Trophoblast cell (in vitro differentiated cells and primary cell): ENCODE results near the gene PRAF2.

ENCODE experiments used
- DNase-seq, 2 donors: peaks; one replicate each; pipeline ENCODE4 v3.0.0-alpha.2; 2016
- H2AFZ ChIP-seq: 2 replicates; pipeline ENCODE4 v1.6.1; 2013; ENCODE audit warnings: low read length, moderate library complexity, mild to moderate bottlenecking; ENCODE audit not compliant: insufficient read depth, poor library complexity
- H2AK5ac ChIP-seq: 2 replicates; pipeline ENCODE4 v1.6.1; 2013; ENCODE audit warnings: mild to moderate bottlenecking, low read length
- H2BK120ac ChIP-seq: 2 replicates; pipeline ENCODE4 v1.6.1; 2013; ENCODE audit warnings: low read length, mild to moderate bottlenecking, moderate library complexity; ENCODE audit not compliant: insufficient read depth, poor library complexity
- H2BK12ac ChIP-seq: 2 replicates; pipeline ENCODE4 v1.6.1; 2013; ENCODE audit warnings: mild to moderate bottlenecking, low read length, moderate library complexity
- H2BK5ac ChIP-seq: 2 replicates; pipeline ENCODE4 v1.6.1; 2013; ENCODE audit warnings: low read length, low read depth, moderate library complexity, mild to moderate bottlenecking; ENCODE audit not compliant: poor library complexity
- H3K14ac ChIP-seq: 2 replicates; pipeline ENCODE4 v1.6.1; 2013; ENCODE audit warnings: mild to moderate bottlenecking, low read length
- H3K18ac ChIP-seq: 2 replicates; pipeline ENCODE4 v1.6.1; 2013; ENCODE audit warnings: mild to moderate bottlenecking, low read length
- H3K23ac ChIP-seq: 2 replicates; pipeline ENCODE4 v1.6.1; 2013; ENCODE audit warnings: low read length
- H3K27ac ChIP-seq: 2 replicates; pipeline ENCODE4 v1.5.1; 2013; ENCODE audit warnings: low read depth, mild to moderate bottlenecking, inconsistent platforms, low read length, moderate library complexity
- H3K27me3 ChIP-seq: 2 replicates; pipeline ENCODE4 v1.6.1; 2013; ENCODE audit warnings: inconsistent platforms, mild to moderate bottlenecking, low read length, moderate library complexity; ENCODE audit not compliant: insufficient read depth
- H3K36me3 ChIP-seq, 2 experiments: 1 replicate in 1 of 2; 2 replicates in 1 of 2; pipeline ENCODE4 v1.6.1; 2013; ENCODE audit warnings: low read length in 2 of 2, mild to moderate bottlenecking in 2 of 2, moderate library complexity in 1 of 2; ENCODE audit not compliant: insufficient read depth in 2 of 2, control insufficient read depth in 1 of 2
- H3K4ac ChIP-seq: 2 replicates; pipeline ENCODE4 v1.6.1; 2013; ENCODE audit warnings: low read depth, mild to moderate bottlenecking, low read length, moderate library complexity
- H3K4me1 ChIP-seq, 2 experiments: 1 replicate in 1 of 2; 2 replicates in 1 of 2; pipeline ENCODE4 v1.6.1; 2013; ENCODE audit warnings: low read length in 2 of 2, mild to moderate bottlenecking in 2 of 2, moderate library complexity in 1 of 2; ENCODE audit not compliant: insufficient read depth in 2 of 2, control insufficient read depth in 1 of 2
- H3K4me2 ChIP-seq: 2 replicates; pipeline ENCODE4 v1.6.1; 2013; ENCODE audit warnings: inconsistent platforms, mild to moderate bottlenecking, low read length, moderate library complexity
- H3K4me3 ChIP-seq: 2 replicates; pipeline ENCODE4 v1.5.1; 2013; ENCODE audit warnings: mild to moderate bottlenecking, low read depth, low read length, inconsistent platforms
- H3K79me1 ChIP-seq: one replicate; pipeline ENCODE4 v1.6.1; 2013; ENCODE audit warnings: low read length
- H3K79me2 ChIP-seq: 2 replicates; pipeline ENCODE4 v1.6.1; 2013; ENCODE audit warnings: low read length, mild to moderate bottlenecking; ENCODE audit not compliant: control insufficient read depth, insufficient read depth, poor library complexity
- H3K9ac ChIP-seq: 2 replicates; pipeline ENCODE4 v1.6.1; 2013; ENCODE audit warnings: mild to moderate bottlenecking, low read length
- H3K9me3 ChIP-seq: 2 replicates; pipeline ENCODE4 v1.6.1; 2013; ENCODE audit warnings: low read depth, mild to moderate bottlenecking, control low read depth, inconsistent platforms, low read length; ENCODE audit not compliant: insufficient read depth
- H4K12ac ChIP-seq: 2 replicates; pipeline ENCODE4 v1.6.1; 2013; ENCODE audit warnings: low read depth, mild to moderate bottlenecking, low read length, moderate library complexity
- H4K8ac ChIP-seq: 2 replicates; pipeline ENCODE4 v1.6.1; 2013; ENCODE audit warnings: low read depth, mild to moderate bottlenecking, low read length, moderate library complexity
- H4K91ac ChIP-seq: one replicate; pipeline ENCODE4 v1.6.1; 2013; ENCODE audit warnings: low read depth, mild to moderate bottlenecking, low read length, moderate library complexity
- WGBS: extraction: QIAGEN DNeasy Blood & Tissue Kit; methylation state at CpG from one replicate; pipeline ENCODE4 v1.1.7; 2013; ENCODE audit warnings: missing lambda C conversion rate; ENCODE audit not compliant: insufficient read length, insufficient coverage; ENCODE audit errors: extremely low coverage; 5-methylcytosine and 5-hydroxymethylcytosine counted together

PRAF2 gene

GRCh38 chrX:49102190-49102589, 28.4 kb upstream of the PRAF2 start:
- peaks cover 2% of the 10 kb centered on the region for H3K79me1 ChIP-seq
- no peak overlapping the region for H3K9ac ChIP-seq
- H2AK5ac ChIP-seq, result no peak overlapping the region
- H3K4ac ChIP-seq, result no peak overlapping the region
- no peak overlapping the region for H3K4me2 ChIP-seq
- no peak overlapping the region for H2BK12ac ChIP-seq
- no peak overlapping the region for H3K4me3 ChIP-seq
- H3K79me2 ChIP-seq, result no peaks in the 10 kb centered on the region
- no CpG with 5 or more reads among the region's 9 CpGs for WGBS
- no peak overlapping the region for H2BK120ac ChIP-seq
- peaks cover 0 to 2% of the 10 kb centered on the region in 2 experiments for H3K4me1 ChIP-seq
- no peak overlapping the region for H3K27ac ChIP-seq
- H3K23ac ChIP-seq, result no peak overlapping the region
- H3K36me3 ChIP-seq, result peaks cover 0 to 2% of the 10 kb centered on the region in 2 experiments
- H3K14ac ChIP-seq, result no peak overlapping the region
- H4K8ac ChIP-seq, result no peak overlapping the region
- H2AFZ ChIP-seq, result no peak overlapping the region
- H2BK5ac ChIP-seq, result no peak overlapping the region
- H4K12ac ChIP-seq, result no peak overlapping the region
- H3K18ac ChIP-seq, result no peak overlapping the region
- DNase-seq, result no peak
- H3K9me3 ChIP-seq, result no peaks in the 10 kb centered on the region
- no peak overlapping the region for H4K91ac ChIP-seq
- H3K27me3 ChIP-seq, result no peaks in the 10 kb centered on the region

- H2BK5ac ChIP-seq, result no peak overlapping the region
- H3K36me3 ChIP-seq, result peaks cover 0 to 2% of the 10 kb centered on the region in 2 experiments
- H4K12ac ChIP-seq, result peak overlapping the region; percentile 73
- no peak overlapping the region for H3K23ac ChIP-seq
- H3K4ac ChIP-seq, result no peak overlapping the region
- no peak overlapping the region for H2BK120ac ChIP-seq
- H2AFZ ChIP-seq, result peak overlapping the region; percentile 56
- no peaks in the 10 kb centered on the region for H3K9me3 ChIP-seq
- no peak overlapping the region for H2BK12ac ChIP-seq
- H3K27me3 ChIP-seq, result no peaks in the 10 kb centered on the region
- no CpG with 5 or more reads among the region's 9 CpGs for WGBS
- peak overlapping the region; percentile 94 for H3K4me2 ChIP-seq
- peak overlapping the region; percentile 72 for H3K4me3 ChIP-seq
- H4K91ac ChIP-seq, result peak overlapping the region; percentile 55
- H3K4me1 ChIP-seq, result peaks cover 0 to 2% of the 10 kb centered on the region in 2 experiments
- peak overlapping the region; percentile 76 for H3K9ac ChIP-seq
- H2AK5ac ChIP-seq, result peak overlapping the region; percentile 7
- H3K14ac ChIP-seq, result peak overlapping the region; percentile 13
- peak overlapping the region; percentile 79 for H4K8ac ChIP-seq
- H3K18ac ChIP-seq, result no peak overlapping the region
- H3K79me2 ChIP-seq, result no peaks in the 10 kb centered on the region
- no peak for DNase-seq
- no peak overlapping the region for H3K27ac ChIP-seq
- peaks cover 2% of the 10 kb centered on the region for H3K79me1 ChIP-seq
Observed at GRCh38 chrX:49101629-49101984, 27.8 kb upstream of the PRAF2 start.

- H3K23ac ChIP-seq, result no peak overlapping the region
- H3K4me3 ChIP-seq, result peak overlapping the region; percentile 98
- H4K8ac ChIP-seq, result peak overlapping the region; percentile 79
- no peak overlapping the region for H2AK5ac ChIP-seq
- H2BK5ac ChIP-seq, result no peak overlapping the region
- peaks cover 0 to 2% of the 10 kb centered on the region in 2 experiments for H3K4me1 ChIP-seq
- H2BK120ac ChIP-seq, result no peak overlapping the region
- H3K27me3 ChIP-seq, result no peaks in the 10 kb centered on the region
- H3K9ac ChIP-seq, result peak overlapping the region; percentile 93
- DNase-seq, result peak; percentile 90 to 91
- H3K79me2 ChIP-seq, result no peaks in the 10 kb centered on the region
- WGBS, result no CpG with 5 or more reads among the region's 74 CpGs
- H3K9me3 ChIP-seq, result no peaks in the 10 kb centered on the region
- H4K91ac ChIP-seq, result peak overlapping the region; percentile 55
- peaks cover 0 to 2% of the 10 kb centered on the region in 2 experiments for H3K36me3 ChIP-seq
- H3K27ac ChIP-seq, result no peak overlapping the region
- H3K4ac ChIP-seq, result no peak overlapping the region
- peaks cover 2% of the 10 kb centered on the region for H3K79me1 ChIP-seq
- H3K14ac ChIP-seq, result peak overlapping the region; percentile 13
- H3K4me2 ChIP-seq, result peak overlapping the region; percentile 94
- no peak overlapping the region for H2BK12ac ChIP-seq
- H3K18ac ChIP-seq, result no peak overlapping the region
- peak overlapping the region; percentile 73 for H4K12ac ChIP-seq
- peak overlapping the region; percentile 56 for H2AFZ ChIP-seq
Observed at GRCh38 chrX:49100704-49101628, 27.2 kb upstream of the PRAF2 start.

- H3K14ac ChIP-seq, result no peak overlapping the region
- no peak overlapping the region for H4K12ac ChIP-seq
- H3K4me2 ChIP-seq, result no peak overlapping the region
- H2BK5ac ChIP-seq, result no peak overlapping the region
- H3K9ac ChIP-seq, result no peak overlapping the region
- H4K8ac ChIP-seq, result no peak overlapping the region
- H3K23ac ChIP-seq, result no peak overlapping the region
- peaks cover 1% of the 10 kb centered on the region for H3K79me1 ChIP-seq
- WGBS, result no CpG with 5 or more reads among the region's 4 CpGs
- H3K27ac ChIP-seq, result no peak overlapping the region
- no peak for DNase-seq
- no peaks in the 10 kb centered on the region for H3K79me2 ChIP-seq
- H3K4ac ChIP-seq, result no peak overlapping the region
- no peak overlapping the region for H2BK12ac ChIP-seq
- H3K27me3 ChIP-seq, result no peaks in the 10 kb centered on the region
- no peaks in the 10 kb centered on the region for H3K36me3 ChIP-seq
- H3K9me3 ChIP-seq, result no peaks in the 10 kb centered on the region
- H2BK120ac ChIP-seq, result no peak overlapping the region
- no peak overlapping the region for H3K18ac ChIP-seq
- no peak overlapping the region for H3K4me3 ChIP-seq
- no peak overlapping the region for H2AFZ ChIP-seq
- H3K4me1 ChIP-seq, result no peaks in the 10 kb centered on the region
- H2AK5ac ChIP-seq, result no peak overlapping the region
- H4K91ac ChIP-seq, result no peak overlapping the region
Observed at GRCh38 chrX:49096419-49096818, 22.6 kb upstream of the PRAF2 start.
